Astrocyte of the cerebellum (primary cell): ENCODE results near the gene CELA2A.
"Not testable (repeated sequence)": the region's sequence is repeated elsewhere in the genome, so short reads cannot be mapped to it uniquely, and the experiment has no call there.

Experiments
- DNase-seq: peaks from one replicate; pipeline ENCODE4 v3.0.0-alpha.2; 2011; ENCODE audit warnings: low read depth
- H3K4me3 ChIP-seq: 2 replicates; pipeline ENCODE4 v1.5.1; 2011; ENCODE audit warnings: mild to moderate bottlenecking, low read depth, low read length, moderate library complexity
- in situ Hi-C: cut with HindIII; loops from 2 replicates; pipeline ENCODE4 v1.10.0; 2017; ENCODE audit warnings: low sequenced_read_pairs
- TF ChIP-seq, protein P1 (sequence below): IDR thresholded peaks from 2 replicates; pipeline ENCODE4 v1.5.1; 2012; ENCODE audit warnings: low read length, low read depth, moderate library complexity, mild to moderate bottlenecking; ENCODE audit errors: missing control alignments

CELA2A gene

DNA sequence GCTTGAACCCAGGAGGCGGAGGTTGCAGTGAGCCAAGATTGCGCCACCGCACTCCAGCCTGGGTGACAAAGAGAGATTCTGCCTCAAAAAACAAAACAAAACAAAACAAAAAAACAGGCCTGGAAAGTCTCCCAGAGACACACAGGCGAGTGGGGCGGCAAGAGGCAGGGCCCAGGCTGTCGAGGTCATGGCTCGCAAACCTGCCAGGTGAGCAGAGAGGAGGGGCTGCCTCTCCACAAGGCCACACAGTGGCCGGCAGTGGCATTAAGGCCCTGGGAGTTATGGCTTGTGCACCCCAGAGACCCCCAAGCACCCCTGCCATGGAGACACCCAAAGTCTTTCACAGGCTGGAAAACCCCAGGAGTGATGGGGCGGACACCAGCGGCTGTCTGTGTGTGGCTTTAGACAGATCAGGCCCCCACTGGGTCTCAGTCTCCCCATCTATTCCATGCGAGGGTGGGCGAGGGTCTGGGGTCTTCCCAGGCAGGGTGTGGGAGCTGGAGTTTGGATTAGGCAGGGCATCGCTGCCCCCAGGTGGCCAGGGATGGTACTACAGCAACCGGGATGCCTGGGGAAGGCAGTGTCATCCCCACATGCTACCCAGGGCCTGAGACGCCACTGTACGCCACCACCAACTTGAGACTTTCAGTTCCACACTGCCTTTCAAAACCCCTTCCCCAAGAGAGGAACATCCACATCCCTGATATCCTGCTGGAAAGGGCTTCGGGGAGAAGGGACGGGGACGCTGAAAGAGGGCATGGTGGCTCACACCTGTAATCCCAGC is 25.6 kb upstream of the CELA2A start:
- in situ Hi-C loops: loop anchor here (25.0 kb wide), 1 partner anchor 294 kb away; no protein-coding TSS in a partner anchor
- H3K4me3 ChIP-seq: no peak overlapping the region
- TF ChIP-seq, protein P1, sequence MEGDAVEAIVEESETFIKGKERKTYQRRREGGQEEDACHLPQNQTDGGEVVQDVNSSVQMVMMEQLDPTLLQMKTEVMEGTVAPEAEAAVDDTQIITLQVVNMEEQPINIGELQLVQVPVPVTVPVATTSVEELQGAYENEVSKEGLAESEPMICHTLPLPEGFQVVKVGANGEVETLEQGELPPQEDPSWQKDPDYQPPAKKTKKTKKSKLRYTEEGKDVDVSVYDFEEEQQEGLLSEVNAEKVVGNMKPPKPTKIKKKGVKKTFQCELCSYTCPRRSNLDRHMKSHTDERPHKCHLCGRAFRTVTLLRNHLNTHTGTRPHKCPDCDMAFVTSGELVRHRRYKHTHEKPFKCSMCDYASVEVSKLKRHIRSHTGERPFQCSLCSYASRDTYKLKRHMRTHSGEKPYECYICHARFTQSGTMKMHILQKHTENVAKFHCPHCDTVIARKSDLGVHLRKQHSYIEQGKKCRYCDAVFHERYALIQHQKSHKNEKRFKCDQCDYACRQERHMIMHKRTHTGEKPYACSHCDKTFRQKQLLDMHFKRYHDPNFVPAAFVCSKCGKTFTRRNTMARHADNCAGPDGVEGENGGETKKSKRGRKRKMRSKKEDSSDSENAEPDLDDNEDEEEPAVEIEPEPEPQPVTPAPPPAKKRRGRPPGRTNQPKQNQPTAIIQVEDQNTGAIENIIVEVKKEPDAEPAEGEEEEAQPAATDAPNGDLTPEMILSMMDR: peak; percentile 93
- DNase-seq: no peak

- H3K4me3 ChIP-seq: no peak overlapping the region
- in situ Hi-C loops: loop anchor here (25.0 kb wide), 1 partner anchor 294 kb away; no protein-coding TSS in a partner anchor
- TF ChIP-seq, protein P1: no peak
- DNase-seq: no peak
Measured at GRCh38 chr1:15431571-15431948, 25.0 kb upstream of the CELA2A start.

- H3K4me3 ChIP-seq: no peak overlapping the region
- in situ Hi-C loops: loop anchor here (25.0 kb wide), 1 partner anchor 295 kb away; no protein-coding TSS in a partner anchor
- TF ChIP-seq, protein P1: no peak
- DNase-seq: no peak
Measured at GRCh38 chr1:15432324-15432723, 24.2 kb upstream of the CELA2A start.

DNA sequence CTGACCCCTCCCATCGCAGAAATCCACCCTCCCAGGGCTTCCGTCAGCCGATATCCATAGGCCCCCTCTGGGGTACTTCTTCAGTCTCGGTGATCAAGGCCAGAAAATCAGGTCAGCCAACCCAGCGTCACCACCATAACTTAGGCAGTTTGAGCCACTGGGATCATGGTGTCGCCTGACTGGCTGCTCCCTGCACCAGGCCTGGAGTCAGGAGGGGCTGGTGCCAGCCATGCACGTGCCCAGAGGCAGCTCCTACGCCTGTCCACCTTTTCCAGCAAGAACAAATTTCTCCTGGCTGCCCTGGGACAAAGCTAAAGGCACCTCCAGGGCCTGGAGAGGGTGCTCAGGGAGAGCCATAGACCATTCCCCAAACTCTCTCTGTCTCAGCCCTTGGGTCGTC is 23.1 kb upstream of the CELA2A start:
- H3K4me3 ChIP-seq: no peak overlapping the region
- in situ Hi-C loops: loop anchor here (25.0 kb wide), 1 partner anchor 296 kb away; no protein-coding TSS in a partner anchor
- TF ChIP-seq, protein P1: no peak
- no peak for DNase-seq

DNA sequence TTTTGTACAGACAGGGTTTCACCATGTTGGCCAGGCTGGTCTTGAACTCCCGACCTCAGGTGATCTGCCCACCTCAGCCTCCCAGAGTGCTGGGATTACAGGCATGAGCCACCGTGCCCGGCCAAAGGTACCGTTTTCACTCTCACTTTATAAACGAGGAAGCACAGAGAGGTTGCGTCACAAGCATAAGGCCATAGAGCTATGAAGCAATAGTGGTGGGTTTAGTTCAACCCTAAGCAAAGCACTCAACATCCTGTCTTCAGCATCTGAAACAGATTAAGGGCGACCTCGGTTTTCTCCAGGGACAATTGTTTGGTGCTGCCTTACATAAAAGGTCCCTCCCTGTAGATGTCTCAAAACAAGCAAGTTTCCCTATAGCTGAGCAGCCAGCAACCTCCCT is 21.8 kb upstream of the CELA2A start:
- not testable (repeated sequence) for DNase-seq, H3K4me3 ChIP-seq
- in situ Hi-C loops: loop anchor here (25.0 kb wide), 1 partner anchor 297 kb away; no protein-coding TSS in a partner anchor

- TF ChIP-seq, protein P1: no peak
- no peak for DNase-seq
- in situ Hi-C loops: loop anchor here (25.0 kb wide), 1 partner anchor 298 kb away; no protein-coding TSS in a partner anchor
- no peak overlapping the region for H3K4me3 ChIP-seq
Measured at GRCh38 chr1:15435239-15436077, 21.1 kb upstream of the CELA2A start.
